Activated CD4-positive, alpha-beta T cell treated with anti-CD3 and anti-CD28 coated beads, Interleukin-2, amount 50 U/mL, for 16 hours (primary cell): ENCODE measurements around the gene NKX1-2.

Experiments used
- DNase-seq: peaks from one replicate; pipeline ENCODE4 v3.0.0-alpha.2; 2020

NKX1-2 gene

DNA sequence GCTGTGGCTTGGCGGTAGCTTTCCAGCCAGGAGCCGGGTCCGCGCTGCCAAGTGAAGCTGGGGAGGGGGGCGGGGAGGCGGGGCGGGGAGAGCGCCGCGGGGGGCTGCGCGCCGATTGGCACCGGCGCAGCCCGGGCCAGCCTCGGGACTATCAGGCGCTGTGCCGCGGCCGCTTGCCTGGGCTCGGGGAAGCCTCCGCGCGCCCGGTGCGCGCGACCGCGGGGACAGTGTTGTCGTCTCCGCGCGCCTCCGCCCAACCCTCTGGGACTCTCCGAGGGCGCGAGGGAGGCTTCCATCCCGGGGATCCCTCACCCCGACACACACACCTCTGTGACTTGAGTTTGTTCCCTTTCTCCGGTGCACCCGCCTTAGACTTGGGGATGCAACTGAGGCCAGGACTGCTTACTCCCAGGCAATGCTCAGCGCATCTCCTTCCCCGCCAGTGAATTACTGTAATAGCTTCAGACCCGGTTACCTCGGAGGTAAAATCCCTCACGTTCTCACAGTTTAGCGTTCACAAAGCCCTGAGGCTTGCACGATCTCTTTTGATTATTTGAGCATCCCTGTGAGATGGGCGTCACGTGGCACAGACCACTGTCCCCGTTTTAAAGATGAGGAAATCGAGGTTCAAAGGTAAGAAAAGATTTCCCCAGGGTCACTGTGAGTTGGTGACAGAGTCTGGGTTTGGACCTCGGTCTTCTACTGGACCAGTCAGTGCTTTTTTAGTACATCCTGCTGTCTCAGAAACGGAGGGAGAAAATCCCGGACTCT lies at the start of gene NKX1-2:
Gene NKX1-2, minus strand, starts transcription at position 24 of the 771 bp plus-strand sequence. CDS start 92 bp downstream, outside the sequence.
- no peak for DNase-seq

GRCh38 chr10:124498056-124498455 lies 48.2 kb upstream of the NKX1-2 start:
- DNase-seq: no peak

DNA sequence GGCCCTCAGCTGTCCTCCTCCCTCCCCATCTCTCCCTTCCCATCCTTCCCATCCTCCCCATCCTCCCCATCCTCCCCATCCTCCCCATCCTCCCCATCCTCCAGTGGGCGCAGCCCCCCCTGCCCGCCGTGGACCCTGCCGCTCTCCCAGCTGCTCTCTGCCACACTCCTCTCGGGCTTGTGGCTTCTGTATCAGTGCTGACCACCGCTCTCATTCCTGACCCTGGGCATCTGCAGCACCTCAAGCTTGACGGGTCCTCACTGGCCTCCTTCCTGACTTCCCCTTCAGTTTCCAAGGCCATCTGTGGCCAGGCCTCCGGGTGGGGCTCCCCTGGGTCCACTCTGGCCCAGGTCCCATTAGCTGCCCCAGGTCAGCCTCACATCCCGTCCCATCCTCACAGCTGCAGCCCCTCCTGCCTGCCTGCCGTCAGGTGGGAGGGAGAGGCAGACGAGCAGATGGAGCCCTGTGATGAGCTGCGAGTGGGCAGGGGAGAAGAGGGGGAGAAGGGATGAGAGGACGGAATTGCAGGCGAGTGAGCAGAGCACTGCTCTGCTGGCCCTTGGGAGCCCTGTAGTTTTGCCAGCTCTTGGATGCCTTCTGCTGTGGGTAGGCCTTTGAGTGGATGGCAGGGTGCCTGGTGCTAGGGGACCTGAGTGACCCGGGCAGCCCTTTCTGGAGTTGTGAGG lies 47.5 kb upstream of the NKX1-2 start:
- DNase-seq: no peak

GRCh38 chr10:124496620-124497019 lies 46.8 kb upstream of the NKX1-2 start:
- no peak for DNase-seq

GRCh38 chr10:124496150-124496549 lies 46.3 kb upstream of the NKX1-2 start:
- no peak for DNase-seq

DNA sequence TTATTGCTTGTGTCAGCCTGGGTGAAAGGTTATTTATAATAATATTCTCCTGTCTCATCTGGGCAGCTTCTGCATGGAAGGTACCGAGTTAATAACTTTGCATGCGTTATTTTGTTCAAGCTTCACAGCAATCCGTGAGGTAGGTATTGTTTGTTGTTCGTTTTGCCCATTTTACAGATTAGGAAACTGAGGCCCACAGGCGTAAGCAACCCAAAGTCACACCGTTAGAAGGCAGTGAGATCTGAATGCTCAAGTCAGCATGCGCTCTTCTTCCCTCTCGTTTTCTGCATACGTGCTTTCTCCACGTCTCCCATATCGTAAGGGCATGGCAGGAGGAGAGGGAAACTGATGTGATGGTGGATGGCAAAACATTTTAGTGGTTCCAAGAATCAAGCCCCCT lies 45.9 kb upstream of the NKX1-2 start:
- DNase-seq: no peak

GRCh38 chr10:124495162-124495561 lies 45.3 kb upstream of the NKX1-2 start:
- no peak for DNase-seq

DNA sequence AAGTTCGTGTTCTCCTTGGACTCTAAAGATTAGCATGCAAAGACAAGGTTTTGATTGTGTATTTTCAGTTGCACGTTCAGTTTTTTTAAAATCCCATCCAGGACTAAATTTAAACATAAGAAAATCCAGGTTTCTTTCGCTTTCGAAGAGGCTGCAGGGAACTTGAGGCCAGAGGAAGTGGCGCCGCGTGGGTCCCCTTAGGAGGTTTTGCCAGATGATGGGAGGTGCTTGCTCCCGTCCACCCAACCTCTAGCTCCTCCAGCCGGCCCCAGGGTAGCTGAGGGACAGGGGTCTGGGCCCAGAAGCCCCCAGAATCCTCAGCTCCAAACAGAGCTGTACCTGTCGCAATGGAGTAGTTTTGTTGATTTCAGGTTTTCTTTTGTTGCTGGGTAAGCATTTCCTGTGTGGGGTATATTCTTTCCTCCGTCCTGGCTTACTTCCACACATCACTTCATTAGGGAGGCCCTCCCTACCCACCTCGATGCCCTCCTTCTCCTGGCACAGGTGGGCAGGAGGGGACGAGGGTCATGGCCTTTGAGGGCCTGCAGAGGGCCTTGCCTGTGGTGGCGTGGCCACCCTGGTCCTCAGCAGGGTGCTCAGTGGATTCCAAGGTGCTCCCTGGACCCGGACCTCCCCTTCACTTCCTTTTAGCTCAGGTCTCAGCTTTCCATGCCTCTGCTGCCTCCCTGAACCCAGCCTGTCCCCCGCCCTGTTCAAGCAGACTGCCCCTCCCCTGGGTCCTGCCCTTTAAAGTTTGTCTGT lies 44.4 kb upstream of the NKX1-2 start:
- no peak for DNase-seq

- DNase-seq: no peak
These were observed 43.5 kb upstream of the NKX1-2 start for GRCh38 chr10:124493214-124493882.

DNA sequence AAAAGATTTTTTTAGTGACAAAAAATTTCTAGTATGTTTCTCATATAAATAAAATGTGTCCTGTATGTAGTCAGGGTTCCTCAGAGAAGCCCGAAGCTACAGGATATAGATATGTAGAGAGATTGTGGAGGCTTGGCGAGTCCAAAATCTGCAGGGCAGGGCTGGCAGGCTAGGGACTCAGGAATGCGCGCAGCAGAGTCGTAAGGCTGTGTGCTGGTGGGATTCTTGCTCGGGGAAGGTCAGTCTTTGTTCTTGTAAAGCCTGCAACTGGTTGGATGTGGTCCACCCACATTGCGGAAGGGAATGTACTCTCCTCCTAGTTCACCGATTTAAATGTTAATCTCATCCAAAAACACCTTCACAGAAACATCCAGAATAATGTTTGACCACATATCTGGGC lies 42.4 kb upstream of the NKX1-2 start:
- DNase-seq: no peak

- no peak for DNase-seq
These were observed 41.3 kb upstream of the NKX1-2 start for GRCh38 chr10:124491105-124491504.

- no peak for DNase-seq
These were observed 36.8 kb upstream of the NKX1-2 start for GRCh38 chr10:124486635-124487034.

- no peak for DNase-seq
These were observed 34.8 kb upstream of the NKX1-2 start for GRCh38 chr10:124484661-124485060.

GRCh38 chr10:124484031-124484430 lies 34.2 kb upstream of the NKX1-2 start:
- DNase-seq: no peak

DNA sequence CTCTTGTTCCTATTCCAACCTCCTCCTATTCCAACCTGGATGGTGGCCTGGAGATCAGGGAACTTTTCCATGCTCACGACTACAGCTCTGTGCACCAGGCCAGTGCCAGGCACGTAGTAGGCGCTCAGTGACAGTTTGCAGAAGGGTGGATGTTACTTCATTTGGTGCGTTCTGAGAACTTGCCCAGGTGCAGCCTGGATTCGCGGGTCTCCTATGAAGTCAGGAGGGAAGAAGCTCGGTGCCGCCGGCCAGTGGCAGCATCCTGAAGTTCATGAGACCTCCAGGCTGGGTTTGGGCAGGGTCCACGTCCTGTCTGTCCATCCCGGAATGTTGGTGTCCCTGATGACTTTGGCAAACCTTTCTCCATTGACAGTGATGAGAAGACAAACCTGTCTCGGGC lies 33.0 kb upstream of the NKX1-2 start:
- no peak for DNase-seq

DNA sequence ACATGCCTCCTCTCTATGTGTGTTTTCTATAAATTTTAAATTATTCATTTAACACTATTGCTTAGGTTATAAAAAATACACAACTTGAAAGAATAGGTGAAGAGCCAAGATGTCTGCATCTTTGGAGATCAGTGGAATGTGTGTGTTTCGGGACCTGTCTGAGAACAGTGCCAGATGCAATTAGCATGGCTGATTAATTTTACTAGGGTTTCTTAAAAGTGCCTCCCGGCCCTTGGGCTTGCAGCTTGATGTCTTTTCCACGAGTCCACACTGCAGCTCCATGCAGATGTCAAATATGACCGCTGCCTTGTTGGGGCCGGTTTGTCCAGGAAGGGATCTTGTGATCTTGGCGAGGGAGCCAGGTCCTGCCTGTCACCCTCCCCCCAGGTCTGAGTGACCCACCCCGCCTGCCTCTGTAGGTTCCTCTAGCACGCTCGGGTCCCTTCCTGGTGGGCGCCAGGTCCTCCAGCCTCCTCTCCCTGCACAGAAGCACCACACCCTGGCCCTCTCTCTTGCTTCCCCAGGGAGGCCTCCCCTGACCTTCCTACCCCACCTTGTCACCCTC lies 32.5 kb upstream of the NKX1-2 start:
- DNase-seq: no peak

GRCh38 chr10:124481717-124482116 lies 31.9 kb upstream of the NKX1-2 start:
- DNase-seq: no peak

GRCh38 chr10:124480860-124481259 lies 31.0 kb upstream of the NKX1-2 start:
- DNase-seq: no peak

- no peak for DNase-seq
These were observed 28.7 kb upstream of the NKX1-2 start for GRCh38 chr10:124478515-124478914.

- DNase-seq: no peak
These were observed 28.0 kb upstream of the NKX1-2 start for GRCh38 chr10:124477614-124478363.

DNA sequence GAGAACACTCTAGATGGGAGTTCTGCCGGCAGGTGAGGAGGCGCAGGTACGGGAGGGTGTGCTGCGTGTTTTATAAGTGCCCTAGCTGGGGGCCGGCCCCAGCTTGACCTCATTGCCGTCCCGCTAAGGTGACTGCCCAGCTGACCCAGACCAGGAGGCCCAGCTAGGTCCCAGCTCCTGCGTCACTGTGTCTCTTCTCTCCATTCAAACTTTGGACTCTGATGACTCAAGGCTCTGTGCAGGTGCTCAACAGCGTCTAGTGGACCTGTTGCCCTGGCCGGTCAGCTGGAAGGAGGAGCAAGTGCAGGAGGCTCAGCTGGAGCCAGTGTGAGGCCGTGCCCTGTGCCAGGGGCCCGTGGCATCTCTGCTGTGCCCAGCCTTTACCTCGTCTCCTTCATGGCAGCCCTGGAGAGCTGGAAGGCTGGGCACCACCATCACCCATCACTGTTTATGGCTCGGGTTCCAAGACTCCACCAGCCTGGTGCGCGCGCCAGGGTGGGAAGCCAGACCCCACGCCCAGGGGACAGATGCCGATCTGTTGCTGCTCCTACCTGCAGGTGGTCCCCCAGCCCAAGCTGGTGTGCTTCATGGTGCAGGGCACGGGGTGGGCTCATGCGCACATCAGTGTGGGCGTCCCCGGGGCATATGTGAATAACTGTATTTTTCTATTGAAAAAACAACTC lies 26.3 kb upstream of the NKX1-2 start:
- DNase-seq: no peak
